GM23248 (cell line): ENCODE measurements around the gene SMOC2.

ENCODE experiments used
- EZH2 ChIP-seq: fragments of 200-600 bp; sonication (generic); IDR thresholded peaks from 2 replicates; pipeline ENCODE4 v1.6.1; 2018; ENCODE audit warnings: antibody characterized with exemption, mild to moderate bottlenecking; ENCODE audit not compliant: insufficient read depth, poor library complexity, severe bottlenecking
- EZH2phosphoT487 ChIP-seq: fragments of 200-600 bp; sonication (generic); IDR thresholded peaks from 2 replicates; pipeline ENCODE4 v1.6.1; 2018; ENCODE audit warnings: antibody characterized with exemption, moderate library complexity, mild to moderate bottlenecking, low read depth; ENCODE audit not compliant: insufficient read depth

DNA sequence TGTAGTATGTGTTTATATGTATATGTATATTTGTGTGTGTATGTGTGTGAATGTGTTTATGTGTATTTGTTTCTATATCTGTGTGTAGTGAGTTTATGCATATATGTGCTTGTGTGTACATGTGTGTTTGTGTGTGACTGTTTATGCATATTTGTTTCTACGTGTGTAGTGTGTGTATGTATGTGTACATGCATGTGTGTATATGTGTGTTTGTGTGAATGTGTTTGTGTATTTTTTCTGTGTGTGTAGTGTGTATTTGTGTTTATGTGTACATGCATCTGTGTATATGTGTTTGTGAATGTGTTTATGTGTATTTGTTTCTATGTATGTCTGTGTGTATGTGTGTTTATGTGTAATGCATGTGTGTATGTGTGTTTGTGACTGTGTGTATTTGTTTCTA, 12.1 kb upstream of the SMOC2 start:
- TF ChIP-seq EZH2phosphoT487 (no peak), EZH2 (no peak)
